OCI-LY1 (cell line): ENCODE measurements around the gene TRAF3IP3.

ENCODE experiments used
- H2AFZ ChIP-seq: fragments of 200-600 bp; sonication (generic), shearing (Covaris generic); 2 replicates; pipeline ENCODE4 v1.6.0; 2014; ENCODE audit warnings: antibody characterized with exemption, mild to moderate bottlenecking, low read length
- H3F3A ChIP-seq: fragments of 200-600 bp; sonication (generic), shearing (Covaris generic); 2 replicates; pipeline ENCODE4 v1.6.0; 2014; ENCODE audit warnings: mild to moderate bottlenecking, antibody characterized with exemption, low read length, moderate library complexity; ENCODE audit not compliant: insufficient read depth
- H3K27ac ChIP-seq: fragments of 200-600 bp; sonication (generic); 2 replicates; pipeline ENCODE4 v1.5.1; 2014; ENCODE audit warnings: low read length, mixed run types, mild to moderate bottlenecking, low read depth; ENCODE audit not compliant: poor library complexity, severe bottlenecking
- H3K27me3 ChIP-seq: fragments of 200-600 bp; sonication (generic); 2 replicates; pipeline ENCODE4 v1.6.0; 2014; ENCODE audit warnings: antibody characterized with exemption, mild to moderate bottlenecking, low read length, moderate library complexity; ENCODE audit not compliant: insufficient read depth
- H3K36me3 ChIP-seq: fragments of 200-600 bp; sonication (generic); 2 replicates; pipeline ENCODE4 v1.6.1; 2014; ENCODE audit warnings: mild to moderate bottlenecking, antibody characterized with exemption, low read length, moderate library complexity, mixed read lengths; ENCODE audit not compliant: insufficient read depth
- H3K4me1 ChIP-seq: fragments of 200-600 bp; sonication (generic); 2 replicates; pipeline ENCODE4 v1.5.1; 2014; ENCODE audit warnings: mild to moderate bottlenecking, low read length, moderate library complexity; ENCODE audit not compliant: insufficient read depth, severe bottlenecking
- H3K4me2 ChIP-seq: fragments of 200-600 bp; sonication (generic), shearing (Covaris generic); 2 replicates; pipeline ENCODE4 v1.6.1; 2014; ENCODE audit warnings: low read length
- H3K4me3 ChIP-seq: fragments of 200-600 bp; sonication (generic); 2 replicates; pipeline ENCODE4 v1.5.1; 2014; ENCODE audit warnings: low read length, low read depth, mild to moderate bottlenecking, mixed read lengths; ENCODE audit not compliant: poor library complexity, severe bottlenecking
- H3K79me2 ChIP-seq: fragments of 200-600 bp; shearing (Covaris generic); 2 replicates; pipeline ENCODE4 v1.6.1; 2016; ENCODE audit warnings: mixed run types, low read length, mixed read lengths; ENCODE audit not compliant: insufficient read depth
- H3K9ac ChIP-seq: fragments of 200-600 bp; sonication (generic), shearing (Covaris generic); 2 replicates; pipeline ENCODE4 v1.6.1; 2014; ENCODE audit warnings: mild to moderate bottlenecking, low read length, mixed read lengths
- H3K9me2 ChIP-seq: fragments of 200-600 bp; sonication (generic), shearing (Covaris generic); 2 replicates; pipeline ENCODE4 v1.6.1; 2014; ENCODE audit warnings: low read depth, mild to moderate bottlenecking, low read length, mixed read lengths
- H3K9me3 ChIP-seq: fragments of 200-600 bp; shearing (Covaris generic); 2 replicates; pipeline ENCODE4 v1.6.1; 2014; ENCODE audit warnings: low read length, mixed read lengths
- H4K20me1 ChIP-seq: fragments of 200-600 bp; sonication (generic), shearing (Covaris generic); 2 replicates; pipeline ENCODE4 v1.6.0; 2016; ENCODE audit warnings: mild to moderate bottlenecking, low read length; ENCODE audit not compliant: insufficient read depth
- CTCF ChIP-seq: fragments of 200-600 bp; sonication (generic), shearing (Covaris generic); IDR thresholded peaks from 2 replicates; pipeline ENCODE4 v1.5.1; 2017; ENCODE audit warnings: mild to moderate bottlenecking, antibody characterized with exemption, low read length, moderate library complexity, mixed read lengths
- EZH2 ChIP-seq: fragments of 200-600 bp; sonication (generic), shearing (Covaris generic); IDR thresholded peaks from 2 replicates; pipeline ENCODE4 v1.8.0; 2017; ENCODE audit warnings: borderline replicate concordance, mixed run types, mild to moderate bottlenecking, antibody characterized with exemption, low read length, moderate library complexity, mixed read lengths

The TRAF3IP3 gene

GRCh38 chr1:209714338-209714737, 41.5 kb upstream of the TRAF3IP3 start:
- no peaks in the 10 kb centered on the region for H3F3A ChIP-seq
- no peak overlapping the region for H3K27ac ChIP-seq
- H3K4me2 ChIP-seq = no peak overlapping the region
- no peaks in the 10 kb centered on the region for H3K9me2 ChIP-seq
- no peaks in the 10 kb centered on the region for H3K79me2 ChIP-seq
- no peaks in the 10 kb centered on the region for H3K27me3 ChIP-seq
- no peak overlapping the region for H3K9ac ChIP-seq
- no peaks in the 10 kb centered on the region for H3K4me1 ChIP-seq
- H3K36me3 ChIP-seq = no peaks in the 10 kb centered on the region
- TF ChIP-seq CTCF (no peak), EZH2 (no peak)
- H3K4me3 ChIP-seq = no peak overlapping the region
- no peaks in the 10 kb centered on the region for H3K9me3 ChIP-seq
- no peaks in the 10 kb centered on the region for H4K20me1 ChIP-seq
- H2AFZ ChIP-seq = no peak overlapping the region

GRCh38 chr1:209715314-209715713, 40.5 kb upstream of the TRAF3IP3 start:
- TF ChIP-seq EZH2 = no peak
- no peak for TF ChIP-seq CTCF
- Histone ChIP-seq H3K27me3 (no peaks in the 10 kb centered on the region), H4K20me1 (no peaks in the 10 kb centered on the region), H3F3A (no peaks in the 10 kb centered on the region), H3K4me3 (no peak overlapping the region), H3K9me3 (no peaks in the 10 kb centered on the region), H3K79me2 (no peaks in the 10 kb centered on the region), H3K4me1 (no peaks in the 10 kb centered on the region), H2AFZ (no peak overlapping the region), H3K36me3 (no peaks in the 10 kb centered on the region), H3K9ac (no peak overlapping the region), H3K27ac (no peak overlapping the region), H3K9me2 (no peaks in the 10 kb centered on the region), H3K4me2 (no peak overlapping the region)

DNA sequence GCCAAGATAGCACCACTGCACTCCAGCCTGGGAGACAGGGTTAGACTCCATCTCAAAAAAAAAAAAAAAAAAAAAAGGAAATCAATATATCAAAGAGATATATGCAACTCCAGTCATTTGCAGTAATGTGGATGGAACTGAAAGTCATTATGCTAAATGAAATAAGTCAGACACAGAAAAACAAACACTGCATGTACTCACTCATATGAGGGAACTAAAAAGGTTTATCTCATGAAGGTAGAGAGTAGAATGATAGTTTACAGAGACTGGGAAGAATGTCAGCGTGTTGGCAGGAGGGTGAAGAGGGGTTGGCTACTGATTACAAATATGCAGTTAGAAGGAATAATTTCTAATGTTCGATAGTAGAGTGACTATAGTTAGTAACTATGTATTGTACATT, 38.0 kb upstream of the TRAF3IP3 start:
- no peak overlapping the region for H3K9ac ChIP-seq
- no peaks in the 10 kb centered on the region for H3K9me3 ChIP-seq
- no peak overlapping the region for H2AFZ ChIP-seq
- H4K20me1 ChIP-seq = no peaks in the 10 kb centered on the region
- no peaks in the 10 kb centered on the region for H3K79me2 ChIP-seq
- no peak overlapping the region for H3K27ac ChIP-seq
- no peaks in the 10 kb centered on the region for H3K36me3 ChIP-seq
- H3K9me2 ChIP-seq = no peaks in the 10 kb centered on the region
- TF ChIP-seq CTCF = no peak
- TF ChIP-seq EZH2 = no peak
- H3K4me1 ChIP-seq = no peaks in the 10 kb centered on the region
- H3K27me3 ChIP-seq = no peaks in the 10 kb centered on the region
- no peak overlapping the region for H3K4me2 ChIP-seq
- no peak overlapping the region for H3K4me3 ChIP-seq
- H3F3A ChIP-seq = no peaks in the 10 kb centered on the region
